ENCODE results near the gene TOMM20. TPM values are rescaled to one million over a fixed set of nuclear protein-coding genes. Genes with fewer than 3 reads are reported as not detected.

The TOMM20 gene
- total RNA-seq, result 10 to 100 TPM; 59.5 to 72.3 (median 60.2) TPM
- total RNA-seq (2013), result 47.0 TPM

GRCh38 chr1:235128456-235129328, at the start of gene TOMM20:
Gene TOMM20 (minus strand): TSS chr1:235128837. CDS start chr1:235128715, 122 bp downstream.
- no peak for TF ChIP-seq CTCF (IDR thresholded peaks at IDR 0.05)
- Mint-ChIP-seq H3K27me3 (ENCODE audit: low read depth in 2 of 2) (no peaks in the 10 kb centered on the region), H3K27ac (peak within 1 kb of the TSS; percentile 96), H3K36me3 (no peaks in the 10 kb centered on the region), H3K4me3 (peak within 1 kb of the TSS; percentile 98), H3K4me1 (peaks cover 40 to 42% of the 10 kb centered on the region in 2 donors), H3K9me3 (no peaks in the 10 kb centered on the region)
- H3K4me3 ChIP-seq (ENCODE audit: low read length), result peak within 1 kb of the TSS; percentile 98
- peaks cover 27% of the 10 kb centered on the region for H3K4me1 ChIP-seq (ENCODE audit: control insufficient read depth, insufficient read depth, low read length)
- intact Hi-C loops (cut with micrococcal nuclease), result loop anchor here (1.0 to 10.0 kb wide), 2 partner anchors 33 to 196 kb away; partner anchors contain the start of genes ARID4B, GGPS1 and RBM34
- no peaks in the 10 kb centered on the region for H3K27me3 ChIP-seq (ENCODE audit: control insufficient read depth, insufficient read depth, low read length)
- peaks cover 9% of the 10 kb centered on the region for H3K36me3 ChIP-seq (ENCODE audit: control insufficient read depth, insufficient read depth, low read length)
- peak; percentile 90 to 98 for DNase-seq
- no peaks in the 10 kb centered on the region for H3K9me3 ChIP-seq (ENCODE audit: control insufficient read depth, insufficient read depth, low read length)
- peak within 1 kb of the TSS; percentile 90 for H3K27ac ChIP-seq (ENCODE audit: low read length)
- WGBS (ENCODE audit: insufficient coverage), result under 1% methylated on average over 67 of the region's 67 CpGs
- ATAC-seq, result peak; percentile 90 to 98 (median 94)

- no peak overlapping the region for H3K4me3 Mint-ChIP-seq
- ATAC-seq, result no peak
- Histone ChIP-seq H3K27me3 (ENCODE audit: control insufficient read depth, insufficient read depth, low read length) (no peaks in the 10 kb centered on the region), H3K9me3 (ENCODE audit: control insufficient read depth, insufficient read depth, low read length) (no peaks in the 10 kb centered on the region), H3K27ac (ENCODE audit: low read length) (no peak overlapping the region), H3K4me3 (ENCODE audit: low read length) (no peak overlapping the region), H3K36me3 (ENCODE audit: control insufficient read depth, insufficient read depth, low read length) (peaks cover 66% of the 10 kb centered on the region), H3K4me1 (ENCODE audit: control insufficient read depth, insufficient read depth, low read length) (no peaks in the 10 kb centered on the region)
- H3K27ac Mint-ChIP-seq, result no peak overlapping the region
- 98% methylated on average over 7 of the region's 7 CpGs for WGBS (ENCODE audit: insufficient coverage)
- H3K36me3 Mint-ChIP-seq, result no peaks in the 10 kb centered on the region
- H3K27me3 Mint-ChIP-seq (ENCODE audit: low read depth in 2 of 2), result no peaks in the 10 kb centered on the region
- no peaks in the 10 kb centered on the region for H3K9me3 Mint-ChIP-seq
- H3K4me1 Mint-ChIP-seq, result peaks cover 2 to 3% of the 10 kb centered on the region in 2 donors
- no peak for DNase-seq
- intact Hi-C loops (cut with micrococcal nuclease), result no loop called here
- no peak for TF ChIP-seq CTCF (IDR thresholded peaks at IDR 0.05)
Measured at GRCh38 chr1:235176486-235176885, 47.8 kb upstream of the TOMM20 start.

- Histone ChIP-seq H3K27ac (ENCODE audit: low read length) (no peak overlapping the region), H3K9me3 (ENCODE audit: control insufficient read depth, insufficient read depth, low read length) (no peaks in the 10 kb centered on the region), H3K4me3 (ENCODE audit: low read length) (no peak overlapping the region), H3K36me3 (ENCODE audit: control insufficient read depth, insufficient read depth, low read length) (peaks cover 57% of the 10 kb centered on the region), H3K27me3 (ENCODE audit: control insufficient read depth, insufficient read depth, low read length) (no peaks in the 10 kb centered on the region), H3K4me1 (ENCODE audit: control insufficient read depth, insufficient read depth, low read length) (no peaks in the 10 kb centered on the region)
- Mint-ChIP-seq H3K4me3 (no peak overlapping the region), H3K4me1 (peaks cover 0 to 4% of the 10 kb centered on the region in 2 donors), H3K27ac (no peak overlapping the region), H3K27me3 (ENCODE audit: low read depth in 2 of 2) (no peaks in the 10 kb centered on the region), H3K9me3 (no peaks in the 10 kb centered on the region), H3K36me3 (no peaks in the 10 kb centered on the region)
- ATAC-seq, result no peak
- intact Hi-C loops (cut with micrococcal nuclease), result no loop called here
- no peak for TF ChIP-seq CTCF (IDR thresholded peaks at IDR 0.05)
- no peak for DNase-seq
Measured at GRCh38 chr1:235169986-235170385, 41.3 kb upstream of the TOMM20 start.
